Mucosa of rectum (tissue), 2 donors: ENCODE results near the gene IL37.
A peak's percentile ranks its signal among the peaks of the same experiment; 100 is the strongest.

Source experiments
- H3K27ac ChIP-seq, 2 donors: one replicate each; pipeline ENCODE4 v1.7.0; 2013; ENCODE audit warnings: inconsistent platforms in 2 of 2, low read depth in 2 of 2, low read length in 2 of 2
- H3K27me3 ChIP-seq, 2 donors: one replicate each; pipeline ENCODE4 v1.7.0; 2013; ENCODE audit warnings: low read length in 2 of 2; ENCODE audit not compliant: control insufficient read depth in 2 of 2, insufficient read depth in 2 of 2
- H3K36me3 ChIP-seq, 2 donors: one replicate each; pipeline ENCODE4 v1.7.0; 2013; ENCODE audit warnings: low read length in 2 of 2; ENCODE audit not compliant: control insufficient read depth in 2 of 2, insufficient read depth in 2 of 2
- H3K4me1 ChIP-seq, 2 donors: one replicate each; pipeline ENCODE4 v1.7.0; 2013; ENCODE audit warnings: low read length in 2 of 2, mild to moderate bottlenecking in 1 of 2; ENCODE audit not compliant: control insufficient read depth in 2 of 2, insufficient read depth in 2 of 2
- H3K4me3 ChIP-seq, 2 donors: one replicate each; pipeline ENCODE4 v1.7.0; 2013; ENCODE audit warnings: low read length in 2 of 2
- H3K9ac ChIP-seq, 2 donors: one replicate each; pipeline ENCODE4 v1.7.0; 2013; ENCODE audit warnings: low read length in 2 of 2, low read depth in 1 of 2, mild to moderate bottlenecking in 1 of 2
- H3K9me3 ChIP-seq, 2 donors: one replicate each; pipeline ENCODE4 v1.7.0; 2013; ENCODE audit warnings: low read length in 2 of 2; ENCODE audit not compliant: control insufficient read depth in 2 of 2
- donor health status: healthy.
- donor health status: Normal muscosa, but diverticular disease.

The IL37 gene, protein sequence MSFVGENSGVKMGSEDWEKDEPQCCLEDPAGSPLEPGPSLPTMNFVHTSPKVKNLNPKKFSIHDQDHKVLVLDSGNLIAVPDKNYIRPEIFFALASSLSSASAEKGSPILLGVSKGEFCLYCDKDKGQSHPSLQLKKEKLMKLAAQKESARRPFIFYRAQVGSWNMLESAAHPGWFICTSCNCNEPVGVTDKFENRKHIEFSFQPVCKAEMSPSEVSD

GRCh38 chr2:112910865-112911264 lies at the start of gene IL37:
Gene IL37, plus strand, starts transcription at chr2:112911165. Its CDS starts 1,848 bp downstream, at chr2:112913013.
- no peaks in the 10 kb centered on the region for H3K27me3 ChIP-seq
- no peaks in the 10 kb centered on the region for H3K4me1 ChIP-seq
- H3K36me3 ChIP-seq, result no peaks in the 10 kb centered on the region
- H3K4me3 ChIP-seq, result no peak within 1 kb of the TSS
- no peak within 1 kb of the TSS for H3K9ac ChIP-seq
- no peak within 1 kb of the TSS for H3K27ac ChIP-seq
- no peaks in the 10 kb centered on the region for H3K9me3 ChIP-seq

GRCh38 chr2:112864072-112864471 lies 46.9 kb upstream of the IL37 start:
- Histone ChIP-seq H3K27ac (no peak overlapping the region), H3K36me3 (no peaks in the 10 kb centered on the region), H3K9me3 (peaks cover 0 to 5% of the 10 kb centered on the region in 2 donors), H3K27me3 (no peaks in the 10 kb centered on the region), H3K9ac (no peak overlapping the region), H3K4me1 (peaks cover 13 to 17% of the 10 kb centered on the region in 2 donors), H3K4me3 (no peak overlapping the region)

- Histone ChIP-seq H3K9ac (peak overlapping the region in 1 of 2 donors; percentile 15), H3K4me3 (no peak overlapping the region), H3K4me1 (peaks cover 30 to 35% of the 10 kb centered on the region in 2 donors), H3K27me3 (no peaks in the 10 kb centered on the region), H3K36me3 (no peaks in the 10 kb centered on the region), H3K27ac (peak overlapping the region; percentile 49 to 76), H3K9me3 (no peaks in the 10 kb centered on the region)
Measured at GRCh38 chr2:112866128-112866835, 44.7 kb upstream of the IL37 start.

DNA sequence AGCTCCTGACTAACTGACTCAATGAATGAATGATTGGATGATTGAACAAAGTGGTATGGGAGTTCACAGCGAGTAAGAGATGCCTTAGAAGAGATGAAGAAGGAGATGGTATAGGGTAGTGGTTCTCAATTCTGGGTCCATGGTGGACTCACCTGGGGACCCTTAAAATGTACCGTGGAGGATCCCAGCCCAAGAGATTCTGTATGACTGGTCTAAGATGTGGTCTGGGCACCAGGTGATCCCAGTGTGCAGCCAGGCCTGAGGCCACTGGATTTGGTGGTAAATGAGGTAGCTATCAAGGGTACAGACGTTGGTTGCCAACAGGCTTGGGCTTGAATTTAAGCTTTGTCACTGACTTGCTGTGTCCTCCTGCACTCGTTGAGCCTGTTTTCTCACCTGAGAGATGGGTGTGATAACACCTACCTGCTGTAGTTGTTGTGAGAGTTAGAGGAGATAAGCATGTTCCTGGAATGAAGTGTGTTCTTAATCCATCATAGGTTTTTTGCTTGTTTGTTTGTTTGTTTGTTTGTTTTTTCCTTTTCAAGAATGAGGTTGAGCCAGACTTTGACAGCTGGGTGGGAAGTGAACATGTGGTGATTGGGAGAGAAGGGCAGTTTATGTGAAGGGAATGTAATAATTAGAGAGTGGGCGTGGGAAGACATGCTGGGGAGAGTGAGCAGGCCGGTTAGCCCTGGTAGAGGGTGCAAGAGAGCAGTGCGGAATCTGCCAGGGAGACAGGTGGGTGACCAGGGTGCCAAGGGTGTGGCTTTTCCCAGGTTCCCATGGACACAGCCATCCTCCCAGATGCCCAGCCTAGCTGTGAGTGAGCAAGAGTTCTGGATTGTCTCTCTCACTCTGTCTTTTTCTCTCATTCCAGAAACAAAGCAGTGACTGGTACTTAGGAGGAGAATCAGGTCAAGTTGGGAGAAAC lies 43.0 kb upstream of the IL37 start:
- H3K27ac ChIP-seq, result peak overlapping the region; percentile 28 to 58
- no peak overlapping the region for H3K4me3 ChIP-seq
- peaks cover 33 to 38% of the 10 kb centered on the region in 2 donors for H3K4me1 ChIP-seq
- H3K27me3 ChIP-seq, result no peaks in the 10 kb centered on the region
- H3K9ac ChIP-seq, result no peak overlapping the region
- H3K36me3 ChIP-seq, result no peaks in the 10 kb centered on the region
- H3K9me3 ChIP-seq, result no peaks in the 10 kb centered on the region

GRCh38 chr2:112869258-112869842 lies 41.6 kb upstream of the IL37 start:
- Histone ChIP-seq H3K4me3 (no peak overlapping the region), H3K9ac (no peak overlapping the region), H3K4me1 (peaks cover 33 to 38% of the 10 kb centered on the region in 2 donors), H3K36me3 (no peaks in the 10 kb centered on the region), H3K9me3 (no peaks in the 10 kb centered on the region), H3K27ac (peak overlapping the region; percentile 58 to 64), H3K27me3 (no peaks in the 10 kb centered on the region)

DNA sequence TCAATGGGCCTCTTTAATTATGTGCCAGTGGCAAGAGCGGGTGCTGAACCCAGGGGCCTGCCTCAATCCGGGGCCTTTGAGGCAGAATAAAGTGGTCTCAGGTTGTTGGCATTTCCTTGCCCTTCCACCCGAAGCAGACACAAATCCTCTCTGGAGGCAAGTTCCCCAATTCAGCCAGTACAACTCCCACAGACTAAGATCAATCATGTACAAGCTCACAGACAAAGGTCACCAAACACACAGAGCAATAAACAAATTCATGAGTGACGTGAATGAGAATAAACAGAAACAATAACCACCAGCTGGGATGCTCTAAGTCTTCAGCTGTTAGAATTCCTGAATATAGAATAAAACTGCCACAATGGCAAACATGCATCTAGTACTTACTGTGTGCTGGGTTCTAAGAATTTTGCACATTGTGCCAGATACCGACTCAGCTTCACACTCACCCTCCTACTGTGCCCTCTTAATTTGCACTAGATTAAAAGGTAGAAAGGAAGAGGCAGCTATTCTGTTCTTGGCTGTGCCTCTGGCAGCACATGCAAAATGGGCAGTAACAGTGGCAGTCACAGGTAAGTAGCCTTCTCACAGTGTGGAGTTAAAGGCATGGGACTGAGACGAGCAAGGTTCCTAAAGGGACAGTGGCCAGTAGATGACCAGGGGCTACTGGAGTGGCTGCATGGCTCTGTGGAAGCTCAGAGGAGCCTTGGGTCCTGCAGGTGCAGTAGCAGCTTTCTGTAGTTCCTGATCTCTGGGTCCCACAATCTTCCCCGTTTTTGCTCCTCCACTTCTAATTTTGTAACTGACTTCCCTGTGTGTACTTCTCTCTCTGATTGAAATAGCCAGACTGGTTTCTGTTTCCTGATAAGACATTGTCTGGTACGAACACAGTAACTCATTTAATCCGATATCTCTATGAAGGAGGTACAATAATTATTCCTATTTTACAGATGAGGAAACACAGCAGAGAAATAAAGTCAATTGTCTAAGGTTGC lies 39.8 kb upstream of the IL37 start:
- Histone ChIP-seq H3K9ac (peak overlapping the region in 1 of 2 donors; percentile 27), H3K27ac (peak overlapping the region; percentile 13 to 40), H3K4me3 (no peak overlapping the region)

DNA sequence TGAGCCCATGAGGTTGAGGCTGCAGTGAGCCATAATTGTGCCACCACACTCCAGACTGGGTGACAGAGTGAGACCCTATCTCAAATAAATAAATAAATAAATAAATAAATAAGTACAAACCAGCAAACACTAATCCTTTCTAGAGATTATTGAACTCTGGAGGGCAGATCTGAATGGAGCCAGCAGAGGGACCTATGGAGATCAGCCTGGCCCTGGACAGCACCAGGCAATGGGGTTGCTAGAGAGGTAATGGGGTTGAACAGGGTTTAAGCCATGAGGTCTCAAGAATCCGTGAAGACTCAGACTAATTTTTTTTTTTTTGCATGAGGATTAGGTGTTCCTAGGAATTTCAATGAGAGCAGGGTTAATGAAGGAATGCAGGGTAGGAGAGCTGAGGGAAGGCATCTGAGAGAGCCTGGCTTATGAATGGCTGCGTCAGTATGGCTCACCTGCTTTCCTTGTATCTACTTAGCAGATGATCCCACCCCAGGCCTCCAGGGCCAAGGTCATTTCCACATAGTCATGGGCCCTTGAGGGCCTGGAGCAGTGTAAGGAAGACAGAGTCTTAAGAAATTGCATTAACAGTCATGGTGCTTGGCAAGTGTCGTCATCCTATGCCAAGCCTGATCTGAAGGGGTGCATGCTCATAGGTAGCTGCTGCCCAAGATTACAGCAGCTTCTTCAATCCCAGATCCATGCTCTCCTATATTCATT lies 34.6 kb upstream of the IL37 start:
- Histone ChIP-seq H3K27ac (no peak overlapping the region), H3K9ac (no peak overlapping the region), H3K9me3 (no peaks in the 10 kb centered on the region), H3K27me3 (no peaks in the 10 kb centered on the region), H3K4me1 (peaks cover under 1 to 2% of the 10 kb centered on the region in 2 donors), H3K4me3 (no peak overlapping the region), H3K36me3 (no peaks in the 10 kb centered on the region)

More for the DNA sequence above, 39.8 kb upstream of the IL37 start:
- no peaks in the 10 kb centered on the region for H3K36me3 ChIP-seq
- peaks cover 33 to 34% of the 10 kb centered on the region in 2 donors for H3K4me1 ChIP-seq
- no peaks in the 10 kb centered on the region for H3K27me3 ChIP-seq
- H3K9me3 ChIP-seq, result no peaks in the 10 kb centered on the region

DNA sequence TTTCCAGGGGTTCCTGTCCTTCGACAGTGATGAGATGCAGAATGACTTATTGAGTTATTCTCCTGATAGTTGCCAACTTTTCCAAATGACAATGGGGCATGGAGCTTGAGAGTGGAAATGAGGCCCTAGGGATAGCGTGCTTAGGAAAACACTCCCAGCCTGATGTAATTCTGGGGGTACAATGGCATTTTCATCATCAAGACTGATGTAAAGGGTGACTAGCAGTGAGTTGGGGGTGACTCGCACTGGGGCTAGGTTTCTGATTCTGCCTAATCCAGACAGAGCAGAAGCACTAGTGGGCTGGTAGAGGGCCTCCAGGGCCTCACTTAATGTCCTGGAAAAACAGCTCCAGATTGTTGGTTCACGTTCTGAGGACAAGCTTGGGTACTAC lies 34.0 kb upstream of the IL37 start:
- Histone ChIP-seq H3K36me3 (no peaks in the 10 kb centered on the region), H3K9ac (no peak overlapping the region), H3K27ac (no peak overlapping the region), H3K4me3 (no peak overlapping the region), H3K27me3 (no peaks in the 10 kb centered on the region), H3K9me3 (no peaks in the 10 kb centered on the region), H3K4me1 (no peaks in the 10 kb centered on the region)
